ENCODE data around the gene DVL1. TPM values are rescaled to one million over a fixed set of nuclear protein-coding genes. Genes with fewer than 3 reads are reported as not detected.

The DVL1 gene
- total and polyA plus RNA-seq, 9 of the 15 experiments (the other 6 are each of a cell fraction or from before 2014, with no cell fraction given): 0.62 to 135 (median 24.3) TPM

DNA sequence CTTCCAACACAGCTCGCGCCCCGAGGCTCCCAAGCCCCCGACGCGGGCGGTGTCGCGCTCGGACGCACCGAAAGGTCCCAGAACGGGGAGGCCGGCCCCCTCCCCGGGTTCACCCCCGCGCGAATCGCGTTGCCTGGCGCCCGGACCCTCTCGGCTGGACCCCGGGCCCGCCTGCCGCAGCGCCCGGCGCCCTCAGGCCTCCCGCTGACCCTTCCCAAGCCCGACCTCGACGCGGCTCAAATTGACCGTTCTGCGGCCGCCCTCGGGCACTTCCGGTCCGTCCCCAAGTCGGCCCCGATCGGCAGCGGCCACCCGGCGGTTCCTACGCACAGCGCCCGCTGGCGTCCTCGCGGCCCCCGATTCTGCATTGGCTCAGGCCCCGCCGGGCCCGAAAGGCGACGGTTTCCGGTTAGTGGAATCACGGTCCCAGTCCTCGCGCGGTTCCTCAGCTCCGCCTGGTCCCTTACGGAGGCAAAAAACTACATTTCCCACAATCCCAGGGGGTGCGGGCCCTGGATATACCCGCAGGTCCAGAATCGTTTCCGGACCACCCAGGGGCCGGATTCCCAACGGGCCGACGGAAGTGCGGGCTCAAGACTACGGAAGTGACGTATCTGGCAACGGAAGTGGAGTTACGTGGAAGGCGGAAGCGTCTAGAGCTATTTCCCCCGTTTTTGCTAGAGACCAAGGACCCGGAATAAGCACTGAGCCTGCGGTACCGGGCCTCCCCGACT is 25.9 kb upstream of the DVL1 start, which contains the start of gene AURKAIP1 (continued):
- TF ChIP-seq, protein P1, sequence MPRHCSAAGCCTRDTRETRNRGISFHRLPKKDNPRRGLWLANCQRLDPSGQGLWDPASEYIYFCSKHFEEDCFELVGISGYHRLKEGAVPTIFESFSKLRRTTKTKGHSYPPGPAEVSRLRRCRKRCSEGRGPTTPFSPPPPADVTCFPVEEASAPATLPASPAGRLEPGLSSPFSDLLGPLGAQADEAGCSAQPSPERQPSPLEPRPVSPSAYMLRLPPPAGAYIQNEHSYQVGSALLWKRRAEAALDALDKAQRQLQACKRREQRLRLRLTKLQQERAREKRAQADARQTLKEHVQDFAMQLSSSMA (CRISPR knock-in tag; IDR thresholded peaks at IDR 0.05): peak; percentile 93
- TF ChIP-seq SMC3 (conservative IDR thresholded peaks at IDR 0.05; ENCODE audit: insufficient read depth, low read depth, low read length): no peak
- peak in 1 of 2 experiments; percentile 100; a peak in 2 of 4 replicates for TF ChIP-seq TRIM24 (IDR thresholded peaks at IDR 0.05)
- no peak for TF ChIP-seq ZNF780A (CRISPR knock-in tag; IDR thresholded peaks at IDR 0.05)
- TF ChIP-seq RERE (CRISPR knock-in tag; IDR thresholded peaks at IDR 0.05; ENCODE audit: borderline replicate concordance): no peak
- peak; percentile 71 for TF ChIP-seq POU5F1 (IDR thresholded peaks at IDR 0.05; ENCODE audit: borderline replicate concordance, low read depth, low read length, partially characterized antibody)
- no peak for TF ChIP-seq HMG20B (CRISPR knock-in tag; IDR thresholded peaks at IDR 0.05)
- TF ChIP-seq ZZZ3 (IDR thresholded peaks at IDR 0.05): no peak; the same call in 1 of the 2 replicates
- peak; percentile 84 for TF ChIP-seq CHD1 (IDR thresholded peaks at IDR 0.05; ENCODE audit: low read length)
- no peak for TF ChIP-seq ZKSCAN3 (CRISPR knock-in tag; IDR thresholded peaks at IDR 0.05)
- TF ChIP-seq ETV1 (tag; conservative IDR thresholded peaks at IDR 0.05; ENCODE audit: low read depth): peak; percentile 99
- peak; percentile 89 for TF ChIP-seq SUPT5H (IDR thresholded peaks at IDR 0.05)
- TF ChIP-seq, protein P2, sequence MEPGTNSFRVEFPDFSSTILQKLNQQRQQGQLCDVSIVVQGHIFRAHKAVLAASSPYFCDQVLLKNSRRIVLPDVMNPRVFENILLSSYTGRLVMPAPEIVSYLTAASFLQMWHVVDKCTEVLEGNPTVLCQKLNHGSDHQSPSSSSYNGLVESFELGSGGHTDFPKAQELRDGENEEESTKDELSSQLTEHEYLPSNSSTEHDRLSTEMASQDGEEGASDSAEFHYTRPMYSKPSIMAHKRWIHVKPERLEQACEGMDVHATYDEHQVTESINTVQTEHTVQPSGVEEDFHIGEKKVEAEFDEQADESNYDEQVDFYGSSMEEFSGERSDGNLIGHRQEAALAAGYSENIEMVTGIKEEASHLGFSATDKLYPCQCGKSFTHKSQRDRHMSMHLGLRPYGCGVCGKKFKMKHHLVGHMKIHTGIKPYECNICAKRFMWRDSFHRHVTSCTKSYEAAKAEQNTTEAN (CRISPR knock-in tag; IDR thresholded peaks at IDR 0.05): peak; percentile 96
- no peak for TF ChIP-seq SP2 (IDR thresholded peaks at IDR 0.05; ENCODE audit: extremely low read depth, low read depth, low read length, poor library complexity, severe bottlenecking)
- no peak for TF ChIP-seq TSC22D4 (tag; IDR thresholded peaks at IDR 0.05)
- peak; percentile 92 for TF ChIP-seq ZBTB12 (CRISPR knock-in tag; IDR thresholded peaks at IDR 0.05)
- TF ChIP-seq E2F1 (CRISPR knock-in tag; IDR thresholded peaks at IDR 0.05): peak; percentile 96
- no peak for TF ChIP-seq TAF15 (IDR thresholded peaks at IDR 0.05; ENCODE audit: low read depth, low read length)
